K562 (cell line): ENCODE results near the gene TAMALIN. TPM values are rescaled to one million over a fixed set of nuclear protein-coding genes. Genes with fewer than 3 reads are reported as not detected.

Experiments used
- ARID3A ChIP-seq: IDR thresholded peaks from 2 replicates; pipeline ENCODE4 v1.6.1; 2012; ENCODE audit warnings: low read depth, low read length, improper control_type of control experiment, borderline replicate concordance
- CHD2 ChIP-seq: IDR thresholded peaks from 2 replicates; pipeline ENCODE4 v1.6.1; 2011; ENCODE audit warnings: low read depth, low read length
- ELF1 ChIP-seq: fragments of 200-800 bp; sonication (Bioruptor generic); IDR thresholded peaks from 2 replicates; pipeline ENCODE4 v1.6.1; 2016; ENCODE audit warnings: missing genetic modification characterization, missing compliant biosample characterization
- EP300 ChIP-seq: IDR thresholded peaks from 2 replicates; pipeline ENCODE4 v1.6.1; 2012; ENCODE audit warnings: low read length, improper control_type of control experiment
- LEF1 ChIP-seq: fragments of 450-650 bp; IDR thresholded peaks from 2 replicates; pipeline ENCODE4 v1.6.1; 2016; ENCODE audit warnings: mild to moderate bottlenecking
- MGA ChIP-seq: fragments of 450-650 bp; IDR thresholded peaks from 2 replicates; pipeline ENCODE4 v1.6.1; 2016; ENCODE audit warnings: mild to moderate bottlenecking, moderate library complexity
- NELFE ChIP-seq: IDR thresholded peaks from 2 replicates; pipeline ENCODE4 v1.6.1; 2011; ENCODE audit warnings: mild to moderate bottlenecking; ENCODE audit not compliant: insufficient read depth, insufficient read length
- POU5F1 ChIP-seq: fragments of 150-350 bp; IDR thresholded peaks from 2 replicates; pipeline ENCODE4 v1.6.1; 2014; ENCODE audit warnings: borderline replicate concordance, low read length, low read depth, mild to moderate bottlenecking; ENCODE audit not compliant: partially characterized antibody
- RBFOX2 ChIP-seq: fragments of 200-400 bp; formaldehyde crosslinking; IDR thresholded peaks from 2 replicates; pipeline ENCODE4 v1.6.1; 2017; ENCODE audit warnings: low read depth, mild to moderate bottlenecking, low read length, moderate library complexity
- TFAM ChIP-seq: fragments of 250-450 bp; sonication (Bioruptor Pico); conservative IDR thresholded peaks from 2 replicates; pipeline ENCODE4 v1.5.0; 2021; ENCODE audit warnings: mild to moderate bottlenecking, moderate library complexity
- ZBTB1 ChIP-seq: sonication (generic); formaldehyde crosslinking; IDR thresholded peaks from 2 replicates; pipeline ENCODE4 v1.8.1; 2023; ENCODE audit warnings: missing genetic modification reagents, low read depth, mild to moderate bottlenecking, borderline replicate concordance
- ZBTB7A ChIP-seq: IDR thresholded peaks from 2 replicates; pipeline ENCODE4 v1.6.1; 2011; ENCODE audit warnings: low read depth, mild to moderate bottlenecking, low read length, moderate library complexity, borderline replicate concordance; ENCODE audit not compliant: control insufficient read depth
- ZC3H11A ChIP-seq: IDR thresholded peaks from 2 replicates; pipeline ENCODE4 v1.6.1; 2012; ENCODE audit warnings: low read depth, low read length, improper control_type of control experiment
- ZNF551 ChIP-seq: fragments of 250-450 bp; sonication (Bioruptor Pico); IDR thresholded peaks from 2 replicates; pipeline ENCODE4 v1.5.0; 2021; ENCODE audit warnings: mild to moderate bottlenecking, moderate library complexity
- ZNF75A ChIP-seq: fragments of 450-650 bp; formaldehyde crosslinking; IDR thresholded peaks from 2 replicates; pipeline ENCODE4 v1.4.0; 2020; ENCODE audit warnings: mild to moderate bottlenecking
- ZZZ3 ChIP-seq: fragments of 450-650 bp; IDR thresholded peaks from 2 replicates; pipeline ENCODE4 v1.6.1; 2016; ENCODE audit warnings: antibody characterized with exemption, mild to moderate bottlenecking, moderate library complexity
- polyA plus RNA-seq, 8 experiments: library from polyadenylated mRNA; depleted of rRNA in 4 of 8; stranded (reverse) in 5 of 8; unstranded in 3 of 8; fragments of >200 nt; fragmentation: Nextera tagmentation in 2 of 8; fragmentation: Illumina TruSeq in 1 of 8; extraction: Ambion mirVana in 2 of 8; extraction: Trizol in 1 of 8; gene quantifications; 2 replicates each; pipeline versions ENCODE4 v1.2.1 to v1.2.3, GENCODE V29; 2011 to 2014; ENCODE audit warnings: inconsistent platforms in 1 of 8, missing spikeins in 1 of 8
- total RNA-seq, 7 experiments: library from RNA; depleted of rRNA in 6 of 7; stranded (reverse); fragments of >200 nt in 6 of 7; fragmentation: Illumina TruSeq in 2 of 7; extraction: Trizol in 2 of 7; gene quantifications; 2 replicates each; pipeline versions ENCODE4 v1.2.1 to v1.2.3, GENCODE V29; 2011 to 2021; ENCODE audit warnings: low replicate concordance in 1 of 7

The TAMALIN gene
- total and polyA plus RNA-seq, 9 of the 15 experiments (the other 6 are each of a cell fraction or from before 2014, with no cell fraction given) = 0.74 to 2.2 (median 1.5) TPM; not detected in 2

- no peak for TF ChIP-seq CHD2
- TF ChIP-seq ZNF551 = no peak
- TF ChIP-seq ELF1 (tag) = no peak
- peak; percentile 17; the same call in 1 of the 2 replicates for TF ChIP-seq ZBTB7A
- no peak for TF ChIP-seq ZBTB1 (CRISPR knock-in tag)
- no peak for TF ChIP-seq ZZZ3
- TF ChIP-seq MGA = no peak
- no peak for TF ChIP-seq NELFE
- no peak for TF ChIP-seq POU5F1
- no peak for TF ChIP-seq RBFOX2
- TF ChIP-seq ZC3H11A = no peak
- no peak for TF ChIP-seq ARID3A
- TF ChIP-seq ZNF75A (CRISPR knock-in tag) = no peak
- TF ChIP-seq EP300 = no peak
- no peak for TF ChIP-seq TFAM
- no peak for TF ChIP-seq LEF1
Measured at GRCh38 chr12:52041695-52042123, 35.0 kb downstream of the TAMALIN start (continued).
